Osteocyte (in vitro differentiated cells): ENCODE results near the gene NOP16. TPM values are rescaled to one million over a fixed set of nuclear protein-coding genes. Genes with fewer than 3 reads are reported as not detected.

Source experiments
- DNase-seq: peaks from one replicate; pipeline ENCODE4 v3.0.0; 2021; ENCODE audit warnings: mixed read lengths; ENCODE audit not compliant: unreplicated experiment; ENCODE audit errors: extremely low spot score
- H3K27ac Mint-ChIP-seq: one replicate; pipeline ENCODE4 v1.8.0; 2021; ENCODE audit warnings: mild to moderate bottlenecking, mixed read lengths; ENCODE audit not compliant: unreplicated experiment
- H3K27me3 Mint-ChIP-seq: one replicate; pipeline ENCODE4 v1.8.0; 2021; ENCODE audit warnings: mixed read lengths; ENCODE audit not compliant: unreplicated experiment
- H3K36me3 Mint-ChIP-seq: one replicate; pipeline ENCODE4 v1.8.0; 2021; ENCODE audit warnings: mixed read lengths; ENCODE audit not compliant: unreplicated experiment
- H3K4me1 Mint-ChIP-seq: one replicate; pipeline ENCODE4 v1.8.0; 2021; ENCODE audit warnings: mixed read lengths; ENCODE audit not compliant: unreplicated experiment
- H3K4me3 Mint-ChIP-seq: one replicate; pipeline ENCODE4 v1.8.0; 2021; ENCODE audit warnings: mild to moderate bottlenecking, moderate library complexity, mixed read lengths; ENCODE audit not compliant: unreplicated experiment
- H3K9me3 Mint-ChIP-seq: one replicate; pipeline ENCODE4 v1.8.0; 2021; ENCODE audit warnings: mixed read lengths; ENCODE audit not compliant: unreplicated experiment
- CTCF ChIP-seq: fragments of 200-600 bp; sonication (generic); IDR thresholded peaks from 2 replicates; pipeline ENCODE4 v1.5.0; 2021; ENCODE audit warnings: antibody characterized with exemption, mild to moderate bottlenecking, moderate library complexity
- total RNA-seq: library from RNA; stranded (reverse); gene quantifications from 2 replicates; pipeline ENCODE4 v1.2.1, GENCODE V29; 2021

NOP16 gene
- total RNA-seq, 1 donor from 2014 or later, result 15.5 TPM

GRCh38 chr5:176360894-176361436 is 27.4 kb downstream of the NOP16 start:
- Mint-ChIP-seq H3K9me3 (no peaks in the 10 kb centered on the region), H3K27ac (peak overlapping the region; percentile 90), H3K4me3 (peak overlapping the region; percentile 98), H3K4me1 (peaks cover 17% of the 10 kb centered on the region), H3K27me3 (no peaks in the 10 kb centered on the region), H3K36me3 (peaks cover 9% of the 10 kb centered on the region)
- TF ChIP-seq CTCF, result no peak
- no peak for DNase-seq

- DNase-seq, result no peak
- no peaks in the 10 kb centered on the region for H3K9me3 Mint-ChIP-seq
- peaks cover 13% of the 10 kb centered on the region for H3K36me3 Mint-ChIP-seq
- no peaks in the 10 kb centered on the region for H3K27me3 Mint-ChIP-seq
- peaks cover 14% of the 10 kb centered on the region for H3K4me1 Mint-ChIP-seq
- peak overlapping the region; percentile 50 for H3K4me3 Mint-ChIP-seq
- no peak for TF ChIP-seq CTCF
- H3K27ac Mint-ChIP-seq, result no peak overlapping the region
Observed at GRCh38 chr5:176359658-176360057, 28.7 kb downstream of the NOP16 start.

DNA sequence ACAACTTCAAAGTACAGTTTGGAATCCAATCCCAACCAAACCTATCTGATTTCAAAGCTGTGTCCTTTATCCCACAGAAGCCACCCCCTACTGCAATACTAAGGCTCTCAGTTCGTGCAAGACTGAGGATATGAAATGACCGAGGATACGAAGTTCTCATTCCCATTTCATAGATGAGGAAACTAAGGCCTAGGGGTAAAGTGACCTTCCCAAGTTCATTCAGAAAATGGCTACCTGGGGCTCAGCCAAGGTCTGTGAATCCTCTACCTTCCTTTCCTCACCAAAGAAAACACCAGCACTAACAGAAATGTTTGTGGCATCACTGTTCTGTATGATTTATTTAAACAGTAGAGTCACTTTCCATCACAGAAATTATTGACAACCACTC is 32.2 kb downstream of the NOP16 start:
- Mint-ChIP-seq H3K4me1 (peaks cover 11% of the 10 kb centered on the region), H3K36me3 (peaks cover 39% of the 10 kb centered on the region), H3K27me3 (no peaks in the 10 kb centered on the region), H3K9me3 (no peaks in the 10 kb centered on the region), H3K4me3 (no peak overlapping the region), H3K27ac (no peak overlapping the region)
- TF ChIP-seq CTCF, result no peak
- no peak for DNase-seq

GRCh38 chr5:176355400-176356178 is 32.8 kb downstream of the NOP16 start:
- no peak overlapping the region for H3K4me3 Mint-ChIP-seq
- H3K36me3 Mint-ChIP-seq, result peaks cover 42% of the 10 kb centered on the region
- H3K4me1 Mint-ChIP-seq, result peaks cover 11% of the 10 kb centered on the region
- H3K27me3 Mint-ChIP-seq, result no peaks in the 10 kb centered on the region
- no peak for DNase-seq
- H3K27ac Mint-ChIP-seq, result no peak overlapping the region
- no peak for TF ChIP-seq CTCF
- no peaks in the 10 kb centered on the region for H3K9me3 Mint-ChIP-seq

GRCh38 chr5:176353533-176353932 is 34.9 kb downstream of the NOP16 start:
- Mint-ChIP-seq H3K27ac (no peak overlapping the region), H3K36me3 (peaks cover 57% of the 10 kb centered on the region), H3K9me3 (no peaks in the 10 kb centered on the region), H3K27me3 (no peaks in the 10 kb centered on the region), H3K4me3 (no peak overlapping the region), H3K4me1 (peaks cover 5% of the 10 kb centered on the region)
- DNase-seq, result no peak
- TF ChIP-seq CTCF, result no peak
